ENCODE measurements around the gene CADM2.

CADM2 gene

GRCh38 chr3:85394424-85394823, 435.6 kb downstream of the CADM2 start:
- H4K8ac ChIP-seq (ENCODE audit: low read length) = no peak overlapping the region
- no peak overlapping the region for H2AK5ac ChIP-seq (ENCODE audit: low read length, severe bottlenecking)
- no peak overlapping the region for H2AFZ ChIP-seq (ENCODE audit: low read depth, low read length)
- no peak overlapping the region for H2BK15ac ChIP-seq (ENCODE audit: low read depth, poor library complexity, severe bottlenecking)
- H3K18ac ChIP-seq (ENCODE audit: low read depth in 1 of 2, low read length in 2 of 2) = no peak overlapping the region
- no peaks in the 10 kb centered on the region for H3K27me3 ChIP-seq (ENCODE audit: control insufficient read depth in 1 of 2, insufficient read depth in 1 of 2, low read length in 2 of 2)
- no peak overlapping the region for H3K23ac ChIP-seq (ENCODE audit: low read length in 2 of 2)
- no peak overlapping the region for H2BK120ac ChIP-seq (ENCODE audit: low read depth, low read length)
- no peaks in the 10 kb centered on the region for H3K9me3 ChIP-seq (ENCODE audit: control insufficient read depth, low read length)
- no peaks in the 10 kb centered on the region for H3K79me1 ChIP-seq (replicated peaks; ENCODE audit: low read length, poor library complexity, severe bottlenecking)
- WGBS = no CpG with 5 or more reads among the region's 1 CpG
- no peak overlapping the region for H3K4me2 ChIP-seq (ENCODE audit: low read length, poor library complexity, severe bottlenecking)
- H2BK12ac ChIP-seq (ENCODE audit: low read length in 2 of 2) = no peak overlapping the region
- DNase-seq = no peak
- no peaks in the 10 kb centered on the region for H3K36me3 ChIP-seq (ENCODE audit: control insufficient read depth in 1 of 2, insufficient read depth in 2 of 2, low read depth in 1 of 2, low read length in 2 of 2)
- no peak overlapping the region for H3K4ac ChIP-seq (ENCODE audit: low read depth in 1 of 2, low read length in 2 of 2)
- H3K9ac ChIP-seq (ENCODE audit: low read length) = no peak overlapping the region
- H3K27ac ChIP-seq (ENCODE audit: low read length, poor library complexity, severe bottlenecking) = no peak overlapping the region
- H3K4me3 ChIP-seq (ENCODE audit: insufficient read depth in 1 of 2, low read depth in 1 of 2, low read length in 2 of 2) = no peak overlapping the region
- no peak overlapping the region for H2BK5ac ChIP-seq (ENCODE audit: low read depth, low read length, poor library complexity, severe bottlenecking)
- H3K4me1 ChIP-seq (ENCODE audit: control insufficient read depth, insufficient read depth, low read depth, low read length) = no peaks in the 10 kb centered on the region
- H4K91ac ChIP-seq (ENCODE audit: low read length) = no peak overlapping the region
- H3K14ac ChIP-seq (ENCODE audit: low read length in 2 of 2) = no peak overlapping the region

- DNase-seq = no peak
- Histone ChIP-seq H3K79me1 (replicated peaks; ENCODE audit: low read length, poor library complexity, severe bottlenecking) (no peaks in the 10 kb centered on the region), H2BK12ac (ENCODE audit: low read length in 2 of 2) (no peak overlapping the region), H3K23ac (ENCODE audit: low read length in 2 of 2) (no peak overlapping the region), H3K4ac (ENCODE audit: low read depth in 1 of 2, low read length in 2 of 2) (no peak overlapping the region), H3K18ac (ENCODE audit: low read depth in 1 of 2, low read length in 2 of 2) (no peak overlapping the region), H3K9ac (ENCODE audit: low read length) (no peak overlapping the region), H4K91ac (ENCODE audit: low read length) (no peak overlapping the region), H3K4me2 (ENCODE audit: low read length, poor library complexity, severe bottlenecking) (no peak overlapping the region), H2BK120ac (ENCODE audit: low read depth, low read length) (no peak overlapping the region), H3K4me1 (ENCODE audit: control insufficient read depth, insufficient read depth, low read depth, low read length) (no peaks in the 10 kb centered on the region), H3K14ac (ENCODE audit: low read length in 2 of 2) (no peak overlapping the region), H2BK5ac (ENCODE audit: low read depth, low read length, poor library complexity, severe bottlenecking) (no peak overlapping the region), H4K8ac (ENCODE audit: low read length) (no peak overlapping the region), H3K36me3 (ENCODE audit: control insufficient read depth in 1 of 2, insufficient read depth in 2 of 2, low read depth in 1 of 2, low read length in 2 of 2) (no peaks in the 10 kb centered on the region), H2AK5ac (ENCODE audit: low read length, severe bottlenecking) (no peak overlapping the region), H3K4me3 (ENCODE audit: insufficient read depth in 1 of 2, low read depth in 1 of 2, low read length in 2 of 2) (no peak overlapping the region), H2AFZ (ENCODE audit: low read depth, low read length) (no peak overlapping the region), H3K27ac (ENCODE audit: low read length, poor library complexity, severe bottlenecking) (no peak overlapping the region), H3K27me3 (ENCODE audit: control insufficient read depth in 1 of 2, insufficient read depth in 1 of 2, low read length in 2 of 2) (no peaks in the 10 kb centered on the region), H2BK15ac (ENCODE audit: low read depth, poor library complexity, severe bottlenecking) (no peak overlapping the region), H3K9me3 (ENCODE audit: control insufficient read depth, low read length) (no peaks in the 10 kb centered on the region)
- WGBS = no CpG with 5 or more reads among the region's 2 CpGs
Observed at GRCh38 chr3:85397434-85397833, 438.6 kb downstream of the CADM2 start.

- Histone ChIP-seq H3K23ac (ENCODE audit: low read length in 2 of 2) (no peak overlapping the region), H3K36me3 (ENCODE audit: control insufficient read depth in 1 of 2, insufficient read depth in 2 of 2, low read depth in 1 of 2, low read length in 2 of 2) (no peaks in the 10 kb centered on the region), H2BK15ac (ENCODE audit: low read depth, poor library complexity, severe bottlenecking) (no peak overlapping the region), H3K27me3 (ENCODE audit: control insufficient read depth in 1 of 2, insufficient read depth in 1 of 2, low read length in 2 of 2) (no peaks in the 10 kb centered on the region), H4K91ac (ENCODE audit: low read length) (no peak overlapping the region), H2BK12ac (ENCODE audit: low read length in 2 of 2) (no peak overlapping the region), H3K4me2 (ENCODE audit: low read length, poor library complexity, severe bottlenecking) (no peak overlapping the region), H3K4me1 (ENCODE audit: control insufficient read depth, insufficient read depth, low read depth, low read length) (no peaks in the 10 kb centered on the region), H3K9ac (ENCODE audit: low read length) (no peak overlapping the region), H3K18ac (ENCODE audit: low read depth in 1 of 2, low read length in 2 of 2) (no peak overlapping the region), H4K8ac (ENCODE audit: low read length) (no peak overlapping the region), H3K9me3 (ENCODE audit: control insufficient read depth, low read length) (no peaks in the 10 kb centered on the region), H3K14ac (ENCODE audit: low read length in 2 of 2) (no peak overlapping the region), H3K79me1 (replicated peaks; ENCODE audit: low read length, poor library complexity, severe bottlenecking) (no peaks in the 10 kb centered on the region), H2BK5ac (ENCODE audit: low read depth, low read length, poor library complexity, severe bottlenecking) (no peak overlapping the region), H2AFZ (ENCODE audit: low read depth, low read length) (no peak overlapping the region), H2BK120ac (ENCODE audit: low read depth, low read length) (no peak overlapping the region), H3K4me3 (ENCODE audit: insufficient read depth in 1 of 2, low read depth in 1 of 2, low read length in 2 of 2) (no peak overlapping the region), H3K27ac (ENCODE audit: low read length, poor library complexity, severe bottlenecking) (no peak overlapping the region), H3K4ac (ENCODE audit: low read depth in 1 of 2, low read length in 2 of 2) (no peak overlapping the region), H2AK5ac (ENCODE audit: low read length, severe bottlenecking) (no peak overlapping the region)
- 58% methylated on average over 3 of the region's 4 CpGs for WGBS
- no peak for DNase-seq
Observed at GRCh38 chr3:85426121-85426520, 467.3 kb downstream of the CADM2 start.

GRCh38 chr3:85427467-85427866, 468.7 kb downstream of the CADM2 start:
- Histone ChIP-seq H3K4me3 (ENCODE audit: insufficient read depth in 1 of 2, low read depth in 1 of 2, low read length in 2 of 2) (no peak overlapping the region), H3K9ac (ENCODE audit: low read length) (no peak overlapping the region), H2AK5ac (ENCODE audit: low read length, severe bottlenecking) (no peak overlapping the region), H3K79me1 (replicated peaks; ENCODE audit: low read length, poor library complexity, severe bottlenecking) (no peaks in the 10 kb centered on the region), H2BK5ac (ENCODE audit: low read depth, low read length, poor library complexity, severe bottlenecking) (no peak overlapping the region), H2BK120ac (ENCODE audit: low read depth, low read length) (no peak overlapping the region), H3K4me1 (ENCODE audit: control insufficient read depth, insufficient read depth, low read depth, low read length) (no peaks in the 10 kb centered on the region), H4K8ac (ENCODE audit: low read length) (no peak overlapping the region), H3K14ac (ENCODE audit: low read length in 2 of 2) (no peak overlapping the region), H2BK15ac (ENCODE audit: low read depth, poor library complexity, severe bottlenecking) (no peak overlapping the region), H2BK12ac (ENCODE audit: low read length in 2 of 2) (no peak overlapping the region), H3K18ac (ENCODE audit: low read depth in 1 of 2, low read length in 2 of 2) (no peak overlapping the region), H3K27me3 (ENCODE audit: control insufficient read depth in 1 of 2, insufficient read depth in 1 of 2, low read length in 2 of 2) (no peaks in the 10 kb centered on the region), H3K27ac (ENCODE audit: low read length, poor library complexity, severe bottlenecking) (no peak overlapping the region), H3K36me3 (ENCODE audit: control insufficient read depth in 1 of 2, insufficient read depth in 2 of 2, low read depth in 1 of 2, low read length in 2 of 2) (no peaks in the 10 kb centered on the region), H3K4me2 (ENCODE audit: low read length, poor library complexity, severe bottlenecking) (no peak overlapping the region), H3K4ac (ENCODE audit: low read depth in 1 of 2, low read length in 2 of 2) (no peak overlapping the region), H3K9me3 (ENCODE audit: control insufficient read depth, low read length) (no peaks in the 10 kb centered on the region), H4K91ac (ENCODE audit: low read length) (no peak overlapping the region), H3K23ac (ENCODE audit: low read length in 2 of 2) (no peak overlapping the region), H2AFZ (ENCODE audit: low read depth, low read length) (no peak overlapping the region)
- no CpG with 5 or more reads among the region's 1 CpG for WGBS
- no peak for DNase-seq

Measured in mesenchymal stem cell (in vitro differentiated cells and primary cell).